B cell (primary cell): ENCODE measurements around the gene SH3BGR.

ENCODE experiments used
- EZH2 ChIP-seq: IDR thresholded peaks from 2 replicates; pipeline ENCODE4 v1.6.1; 2012; ENCODE audit warnings: borderline replicate concordance, low read depth, mild to moderate bottlenecking, moderate library complexity, low read length; ENCODE audit not compliant: insufficient read depth, poor library complexity, severe bottlenecking
- TF ChIP-seq, protein P1 (sequence below): fragments of 200-600 bp; IDR thresholded peaks from one replicate; pipeline ENCODE4 v1.8.0; 2022; ENCODE audit warnings: antibody characterized with exemption, mild to moderate bottlenecking

DNA sequence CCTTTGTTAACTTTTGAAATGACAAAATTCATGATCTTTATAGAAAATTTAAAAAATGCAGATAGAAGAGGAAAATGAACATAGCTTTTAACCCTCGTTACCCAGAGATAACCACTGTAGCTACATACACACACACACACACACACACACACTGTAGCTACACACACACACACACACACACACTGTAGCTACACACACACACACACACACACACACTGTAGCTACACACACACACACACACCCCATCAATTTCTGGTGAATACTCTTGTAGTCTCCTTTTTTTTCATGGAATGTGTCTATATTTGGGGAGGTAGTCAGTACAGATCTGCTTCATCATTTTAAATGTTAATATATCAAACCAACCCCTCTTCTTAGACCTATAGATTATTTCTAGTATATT, 58.5 kb downstream of the SH3BGR start:
- TF ChIP-seq, protein P1, sequence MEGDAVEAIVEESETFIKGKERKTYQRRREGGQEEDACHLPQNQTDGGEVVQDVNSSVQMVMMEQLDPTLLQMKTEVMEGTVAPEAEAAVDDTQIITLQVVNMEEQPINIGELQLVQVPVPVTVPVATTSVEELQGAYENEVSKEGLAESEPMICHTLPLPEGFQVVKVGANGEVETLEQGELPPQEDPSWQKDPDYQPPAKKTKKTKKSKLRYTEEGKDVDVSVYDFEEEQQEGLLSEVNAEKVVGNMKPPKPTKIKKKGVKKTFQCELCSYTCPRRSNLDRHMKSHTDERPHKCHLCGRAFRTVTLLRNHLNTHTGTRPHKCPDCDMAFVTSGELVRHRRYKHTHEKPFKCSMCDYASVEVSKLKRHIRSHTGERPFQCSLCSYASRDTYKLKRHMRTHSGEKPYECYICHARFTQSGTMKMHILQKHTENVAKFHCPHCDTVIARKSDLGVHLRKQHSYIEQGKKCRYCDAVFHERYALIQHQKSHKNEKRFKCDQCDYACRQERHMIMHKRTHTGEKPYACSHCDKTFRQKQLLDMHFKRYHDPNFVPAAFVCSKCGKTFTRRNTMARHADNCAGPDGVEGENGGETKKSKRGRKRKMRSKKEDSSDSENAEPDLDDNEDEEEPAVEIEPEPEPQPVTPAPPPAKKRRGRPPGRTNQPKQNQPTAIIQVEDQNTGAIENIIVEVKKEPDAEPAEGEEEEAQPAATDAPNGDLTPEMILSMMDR = no peak
- no peak for TF ChIP-seq EZH2
